ENCODE data around the gene SLC2A4RG. TPM values are rescaled to one million over a fixed set of nuclear protein-coding genes. Genes with fewer than 3 reads are reported as not detected.

The SLC2A4RG gene
- total RNA-seq, 1 donor from 2014 or later: 53.0 TPM

DNA sequence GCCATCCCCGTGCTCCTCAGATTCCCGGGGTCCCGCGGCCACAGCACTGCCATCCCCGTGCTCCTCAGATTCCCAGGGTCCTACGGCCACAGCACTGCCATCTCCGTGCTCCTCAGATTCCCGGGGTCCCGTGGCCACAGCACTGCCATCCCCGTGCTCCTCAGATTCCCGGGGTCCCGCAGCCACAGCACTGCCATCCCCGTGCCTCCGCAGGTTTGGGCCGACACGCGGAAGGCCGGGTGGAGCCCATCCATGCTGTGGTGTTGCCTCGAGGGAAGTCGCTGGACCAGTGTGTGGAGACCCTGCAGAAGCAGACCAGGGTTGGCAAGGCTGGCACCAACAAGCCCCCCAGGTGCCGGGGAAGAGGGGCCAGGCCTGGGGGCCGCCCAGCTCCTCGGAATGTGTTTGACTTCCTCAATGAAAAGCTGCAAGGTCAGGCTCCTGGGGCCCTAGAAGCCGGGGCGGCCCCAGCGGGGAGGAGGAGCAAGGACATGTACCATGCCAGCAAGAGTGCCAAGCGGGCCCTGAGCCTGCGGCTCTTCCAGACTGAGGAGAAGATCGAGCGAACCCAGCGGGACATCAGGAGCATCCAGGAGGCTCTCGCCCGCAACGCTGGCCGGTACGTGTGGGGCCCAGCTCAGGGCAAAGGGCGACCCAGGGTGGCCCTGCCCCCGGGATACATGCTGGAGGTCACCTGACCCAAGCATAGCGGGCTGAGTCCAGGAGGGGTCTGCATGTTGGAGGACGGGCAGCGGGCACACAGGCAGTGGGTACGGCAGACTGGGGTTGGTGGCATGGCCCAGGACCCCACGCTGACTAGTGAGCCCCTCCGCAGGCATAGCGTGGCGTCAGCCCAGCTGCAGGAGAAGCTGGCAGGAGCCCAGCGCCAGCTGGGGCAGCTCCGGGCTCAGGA lies 4.4 kb upstream of the SLC2A4RG start:
- intact Hi-C loops (cut with micrococcal nuclease): loop anchor here (5.0 to 10.0 kb wide), 2 partner anchors 98 to 130 kb away; partner anchors contain the start of genes ABHD16B and TPD52L2
- no peak overlapping the region for H3K4me3 Mint-ChIP-seq (ENCODE audit: low read depth)

DNA sequence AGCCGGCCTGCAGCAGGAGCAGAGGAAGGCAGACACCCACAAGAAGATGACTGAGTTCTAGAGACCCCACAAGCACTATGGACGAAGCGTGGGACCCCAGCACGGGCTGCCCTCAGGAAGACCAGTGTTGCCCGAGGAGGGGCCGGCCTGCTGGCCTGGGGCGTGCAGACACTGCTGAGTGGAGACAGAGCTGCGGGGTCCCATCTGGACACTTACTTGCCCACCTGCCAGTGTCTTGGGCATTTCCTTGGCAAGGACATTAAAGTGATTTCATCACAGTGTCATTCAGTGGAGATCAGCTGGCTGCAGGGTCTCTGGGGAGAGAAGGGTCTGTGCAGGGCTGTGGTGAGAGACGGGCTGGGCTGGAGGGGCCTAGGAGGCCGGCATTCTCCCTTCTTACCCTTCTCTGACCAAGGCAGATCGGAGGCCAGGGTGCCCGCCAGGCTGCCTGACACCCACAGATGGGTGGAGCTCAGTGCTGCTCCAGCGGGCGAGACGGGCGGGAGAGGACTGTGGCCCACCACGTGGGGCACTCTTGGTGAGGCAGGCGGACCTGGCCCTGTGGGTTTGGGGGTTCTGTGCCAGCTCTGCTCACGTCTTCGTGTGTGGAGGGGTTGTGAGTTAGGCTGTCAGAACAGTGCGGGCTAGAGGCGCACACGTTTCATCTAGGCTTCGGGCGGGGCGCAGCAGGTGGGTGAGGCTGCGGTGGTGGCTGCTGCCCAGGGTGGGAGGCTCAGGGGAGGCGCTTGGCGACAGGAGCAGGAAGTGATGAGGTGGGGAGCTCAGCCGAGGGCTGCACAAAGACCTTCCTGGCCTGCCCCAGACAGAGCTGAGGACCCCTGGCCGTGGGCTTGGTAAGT lies 3.5 kb upstream of the SLC2A4RG start, which contains the start of gene LIME1:
LIME1 (plus strand) TSS at position 806 of the 860 bp plus-strand sequence. CDS start 886 bp downstream, outside the sequence.
- Mint-ChIP-seq H3K4me3 (ENCODE audit: low read depth) (peak within 1 kb of the TSS; percentile 73), H3K27ac (peak within 1 kb of the TSS; percentile 35), H3K27me3 (ENCODE audit: low read depth) (no peaks in the 10 kb centered on the region), H3K36me3 (ENCODE audit: low read depth) (peaks cover 26% of the 10 kb centered on the region), H3K4me1 (ENCODE audit: low read depth) (peaks cover 17% of the 10 kb centered on the region), H3K9me3 (no peaks in the 10 kb centered on the region)
- intact Hi-C loops (cut with micrococcal nuclease): loop anchor here (10.0 kb wide), 1 partner anchor 129 kb away; the partner anchor contains the start of genes ABHD16B and TPD52L2
- DNase-seq (ENCODE audit: low spot score): peak; percentile 77

More for the DNA sequence above, 4.4 kb upstream of the SLC2A4RG start:
- H3K36me3 Mint-ChIP-seq (ENCODE audit: low read depth): peaks cover 26% of the 10 kb centered on the region
- H3K27me3 Mint-ChIP-seq (ENCODE audit: low read depth): no peaks in the 10 kb centered on the region
- H3K4me1 Mint-ChIP-seq (ENCODE audit: low read depth): peaks cover 20% of the 10 kb centered on the region
- H3K9me3 Mint-ChIP-seq: no peaks in the 10 kb centered on the region
- DNase-seq (ENCODE audit: low spot score): no peak
- H3K27ac Mint-ChIP-seq: no peak overlapping the region

DNA sequence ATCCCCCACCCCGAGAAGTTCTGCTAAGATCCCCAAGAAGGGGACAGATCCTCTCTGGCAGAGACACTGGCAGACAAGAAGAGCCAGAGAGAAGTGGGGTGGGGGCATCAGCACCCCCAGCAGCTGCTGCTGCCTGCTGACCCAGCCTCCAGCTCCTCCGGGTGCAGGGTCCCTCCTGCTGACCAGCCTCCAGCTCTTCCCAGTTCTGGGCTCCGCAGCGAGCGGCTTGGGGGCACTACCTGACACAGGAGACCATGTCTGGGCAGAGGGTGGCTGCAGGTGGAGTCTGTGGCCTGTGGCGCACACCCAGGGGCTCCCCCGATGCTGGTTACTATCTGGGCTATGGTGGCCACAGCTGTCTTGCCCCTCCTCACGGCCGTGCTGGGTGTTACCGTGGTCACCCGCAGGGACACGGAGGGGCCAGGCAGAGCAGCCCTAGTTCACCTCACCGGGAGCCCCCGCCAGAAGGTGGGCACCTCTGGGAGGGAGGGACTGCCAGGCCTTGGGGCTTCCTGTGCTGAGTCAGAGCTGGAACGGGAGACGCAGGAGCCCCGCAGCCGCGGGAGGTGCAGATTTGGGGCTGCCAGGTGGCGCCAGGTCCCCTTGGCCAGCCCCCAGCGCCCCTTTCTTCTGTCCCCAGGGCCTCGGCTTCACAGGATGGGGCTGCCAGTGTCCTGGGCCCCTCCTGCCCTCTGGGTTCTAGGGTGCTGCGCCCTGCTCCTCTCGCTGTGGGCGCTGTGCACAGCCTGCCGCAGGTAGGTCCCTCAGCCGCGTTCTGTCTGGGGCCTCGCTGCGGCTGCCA lies 2.5 kb upstream of the SLC2A4RG start:
- no peaks in the 10 kb centered on the region for H3K9me3 Mint-ChIP-seq
- peak overlapping the region; percentile 33 for H3K27ac Mint-ChIP-seq
- peaks cover 17% of the 10 kb centered on the region for H3K4me1 Mint-ChIP-seq (ENCODE audit: low read depth)
- no peaks in the 10 kb centered on the region for H3K27me3 Mint-ChIP-seq (ENCODE audit: low read depth)
- peak; percentile 53 for DNase-seq (ENCODE audit: low spot score)
- H3K4me3 Mint-ChIP-seq (ENCODE audit: low read depth): peak overlapping the region; percentile 73
- intact Hi-C loops (cut with micrococcal nuclease): loop anchor here (10.0 kb wide), 1 partner anchor 128 kb away; the partner anchor contains the start of genes ABHD16B and TPD52L2
- H3K36me3 Mint-ChIP-seq (ENCODE audit: low read depth): peaks cover 26% of the 10 kb centered on the region

DNA sequence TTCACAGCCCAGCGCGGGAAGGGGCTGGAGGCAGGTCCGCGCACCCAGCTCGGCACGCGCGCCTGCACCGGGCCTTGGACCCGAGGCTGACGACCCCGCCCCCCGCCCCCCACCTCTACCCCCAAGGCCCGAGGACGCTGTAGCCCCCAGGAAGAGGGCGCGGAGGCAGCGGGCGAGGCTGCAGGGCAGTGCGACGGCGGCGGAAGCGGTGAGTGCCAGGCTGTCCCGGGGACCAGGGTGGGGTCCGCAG lies 2.0 kb upstream of the SLC2A4RG start:
- intact Hi-C loops (cut with micrococcal nuclease): loop anchor here (10.0 kb wide), 1 partner anchor 127 kb away; the partner anchor contains the start of genes ABHD16B and TPD52L2
- peaks cover 26% of the 10 kb centered on the region for H3K36me3 Mint-ChIP-seq (ENCODE audit: low read depth)
- no peak overlapping the region for H3K27ac Mint-ChIP-seq
- DNase-seq (ENCODE audit: low spot score): no peak
- H3K4me3 Mint-ChIP-seq (ENCODE audit: low read depth): peak overlapping the region; percentile 73
- no peaks in the 10 kb centered on the region for H3K9me3 Mint-ChIP-seq
- H3K4me1 Mint-ChIP-seq (ENCODE audit: low read depth): peaks cover 17% of the 10 kb centered on the region
- H3K27me3 Mint-ChIP-seq (ENCODE audit: low read depth): no peaks in the 10 kb centered on the region

DNA sequence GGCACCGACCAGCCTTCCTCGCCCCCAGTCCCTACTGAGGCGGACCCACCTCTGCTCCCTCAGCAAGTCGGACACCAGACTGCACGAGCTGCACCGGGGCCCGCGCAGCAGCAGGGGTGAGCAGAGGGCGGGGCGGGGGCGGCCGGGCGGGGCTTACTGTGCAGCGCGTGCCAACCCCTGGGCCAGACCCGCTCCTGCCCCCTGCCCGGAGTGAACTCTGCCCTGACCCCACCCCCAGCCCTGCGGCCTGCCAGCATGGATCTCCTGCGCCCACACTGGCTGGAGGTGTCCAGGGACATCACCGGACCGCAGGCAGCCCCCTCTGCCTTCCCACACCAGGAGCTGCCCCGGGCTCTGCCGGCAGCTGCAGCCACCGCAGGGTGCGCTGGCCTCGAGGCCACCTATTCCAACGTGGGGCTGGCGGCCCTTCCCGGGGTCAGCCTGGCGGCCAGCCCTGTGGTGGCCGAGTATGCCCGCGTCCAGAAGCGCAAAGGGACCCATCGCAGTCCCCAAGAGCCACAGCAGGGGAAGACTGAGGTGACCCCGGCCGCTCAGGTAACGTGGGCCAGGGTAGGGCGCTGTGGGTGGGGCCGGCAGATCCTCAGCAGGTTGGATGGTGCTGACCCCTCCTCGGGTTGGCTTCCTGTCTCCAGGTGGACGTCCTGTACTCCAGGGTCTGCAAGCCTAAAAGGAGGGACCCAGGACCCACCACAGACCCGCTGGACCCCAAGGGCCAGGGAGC lies 1.5 kb upstream of the SLC2A4RG start:
- H3K27me3 Mint-ChIP-seq (ENCODE audit: low read depth): no peaks in the 10 kb centered on the region
- H3K27ac Mint-ChIP-seq: no peak overlapping the region
- peak overlapping the region; percentile 13 for H3K4me3 Mint-ChIP-seq (ENCODE audit: low read depth)
- intact Hi-C loops (cut with micrococcal nuclease): loop anchor here (10.0 kb wide), 1 partner anchor 127 kb away; the partner anchor contains the start of genes ABHD16B and TPD52L2
- H3K9me3 Mint-ChIP-seq: no peaks in the 10 kb centered on the region
- H3K4me1 Mint-ChIP-seq (ENCODE audit: low read depth): peaks cover 17% of the 10 kb centered on the region
- DNase-seq (ENCODE audit: low spot score): no peak
- peaks cover 26% of the 10 kb centered on the region for H3K36me3 Mint-ChIP-seq (ENCODE audit: low read depth)

DNA sequence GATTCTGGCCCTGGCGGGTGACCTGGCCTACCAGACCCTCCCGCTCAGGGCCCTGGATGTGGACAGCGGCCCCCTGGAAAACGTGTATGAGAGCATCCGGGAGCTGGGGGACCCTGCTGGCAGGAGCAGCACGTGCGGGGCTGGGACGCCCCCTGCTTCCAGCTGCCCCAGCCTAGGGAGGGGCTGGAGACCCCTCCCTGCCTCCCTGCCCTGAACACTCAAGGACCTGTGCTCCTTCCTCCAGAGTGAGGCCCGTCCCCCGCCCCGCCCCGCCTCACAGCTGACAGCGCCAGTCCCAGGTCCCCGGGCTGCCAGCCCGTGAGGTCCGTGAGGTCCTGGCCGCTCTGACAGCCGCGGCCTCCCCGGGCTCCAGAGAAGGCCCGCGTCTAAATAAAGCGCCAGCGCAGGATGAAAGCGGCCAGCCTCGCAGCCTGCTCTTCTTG lies 868 bp upstream of the SLC2A4RG start:
- H3K4me3 Mint-ChIP-seq (ENCODE audit: low read depth): peak overlapping the region; percentile 13
- H3K27ac Mint-ChIP-seq: no peak overlapping the region
- no peaks in the 10 kb centered on the region for H3K27me3 Mint-ChIP-seq (ENCODE audit: low read depth)
- no peaks in the 10 kb centered on the region for H3K9me3 Mint-ChIP-seq
- peaks cover 27% of the 10 kb centered on the region for H3K36me3 Mint-ChIP-seq (ENCODE audit: low read depth)
- DNase-seq (ENCODE audit: low spot score): no peak
- peaks cover 17% of the 10 kb centered on the region for H3K4me1 Mint-ChIP-seq (ENCODE audit: low read depth)
- intact Hi-C loops (cut with micrococcal nuclease): loop anchor here (10.0 kb wide), 1 partner anchor 126 kb away; the partner anchor contains the start of genes ABHD16B and TPD52L2

DNA sequence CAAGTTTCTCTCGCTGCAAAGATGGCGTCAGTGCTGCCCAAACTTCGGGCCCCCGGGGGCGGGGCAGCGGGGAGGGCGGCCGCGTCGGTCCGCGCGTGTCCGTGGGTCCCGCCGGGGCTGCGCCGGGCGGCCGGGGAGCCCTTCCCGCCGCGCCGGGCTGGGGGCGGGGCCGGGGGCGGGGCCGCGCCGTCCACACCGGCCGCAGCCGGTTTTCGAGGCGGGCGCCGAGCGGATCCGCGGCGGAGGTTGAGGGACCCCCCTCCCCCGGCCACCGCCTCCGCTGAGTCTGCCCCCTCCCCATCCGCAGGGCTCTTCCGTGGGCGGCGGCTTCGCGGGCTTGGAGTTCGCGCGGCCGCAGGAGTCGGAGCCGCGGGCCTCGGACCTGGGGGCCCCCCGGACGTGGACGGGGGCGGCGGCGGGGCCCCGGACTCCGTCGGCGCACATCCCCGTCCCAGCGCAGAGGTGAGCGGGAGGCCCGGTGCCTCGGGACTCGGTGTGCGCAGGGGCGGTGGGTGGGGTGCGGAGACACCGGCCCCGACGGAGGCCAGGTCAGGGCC lies 572 bp downstream of the SLC2A4RG start:
- peaks cover 12% of the 10 kb centered on the region for H3K4me1 Mint-ChIP-seq (ENCODE audit: low read depth)
- H3K4me3 Mint-ChIP-seq (ENCODE audit: low read depth): no peak overlapping the region
- peaks cover 22% of the 10 kb centered on the region for H3K36me3 Mint-ChIP-seq (ENCODE audit: low read depth)
- no peak overlapping the region for H3K27ac Mint-ChIP-seq
- DNase-seq (ENCODE audit: low spot score): peak; percentile 52
- intact Hi-C loops (cut with micrococcal nuclease): loop anchor here (5.0 kb wide), 1 partner anchor 33 kb away; the partner anchor contains the start of genes ARFRP1 and ZGPAT
- H3K27me3 Mint-ChIP-seq (ENCODE audit: low read depth): no peaks in the 10 kb centered on the region
- H3K9me3 Mint-ChIP-seq: no peaks in the 10 kb centered on the region

DNA sequence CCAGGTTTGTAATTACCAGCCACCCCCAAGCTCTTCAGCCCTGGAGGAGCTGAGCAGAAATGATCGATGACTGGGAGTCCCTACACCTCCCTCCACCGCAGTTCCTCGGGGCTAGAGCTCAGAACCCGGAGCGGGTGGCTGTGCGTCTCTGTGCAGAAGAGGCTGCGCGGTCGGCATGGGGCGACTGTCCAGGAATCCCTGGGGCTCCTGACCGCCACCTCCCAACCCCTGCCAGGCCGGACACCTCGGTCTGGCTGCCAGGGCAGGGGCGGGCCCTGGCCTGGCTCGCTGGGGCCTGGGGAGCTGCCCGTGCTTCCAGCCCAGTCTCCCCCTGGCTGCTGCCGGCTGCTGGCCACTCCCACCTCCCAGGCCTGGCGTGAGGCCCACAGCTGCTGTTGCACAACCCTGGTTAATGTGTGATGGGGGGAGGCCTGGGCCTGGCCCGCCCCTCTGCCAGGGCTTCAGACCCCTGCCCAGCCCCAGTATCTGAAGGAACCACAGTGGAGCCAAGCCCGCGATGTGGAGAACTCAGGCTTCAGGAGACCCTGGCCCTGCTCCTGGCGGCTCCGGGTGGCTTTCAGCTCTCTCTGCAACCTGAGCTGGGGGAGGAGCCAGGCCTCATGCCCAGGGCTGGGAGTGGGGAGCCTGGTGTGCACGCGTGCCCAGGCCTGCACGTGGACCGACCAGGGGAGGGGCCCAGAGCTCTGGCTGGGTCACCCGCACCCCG lies 1.2 kb downstream of the SLC2A4RG start:
- peaks cover 16% of the 10 kb centered on the region for H3K36me3 Mint-ChIP-seq (ENCODE audit: low read depth)
- H3K4me3 Mint-ChIP-seq (ENCODE audit: low read depth): peak overlapping the region; percentile 52
- intact Hi-C loops (cut with micrococcal nuclease): loop anchor here (5.0 kb wide), 1 partner anchor 33 kb away; the partner anchor contains the start of genes ARFRP1 and ZGPAT
- DNase-seq (ENCODE audit: low spot score): no peak
- no peak overlapping the region for H3K27ac Mint-ChIP-seq
- H3K27me3 Mint-ChIP-seq (ENCODE audit: low read depth): no peaks in the 10 kb centered on the region
- peaks cover 12% of the 10 kb centered on the region for H3K4me1 Mint-ChIP-seq (ENCODE audit: low read depth)
- no peaks in the 10 kb centered on the region for H3K9me3 Mint-ChIP-seq

DNA sequence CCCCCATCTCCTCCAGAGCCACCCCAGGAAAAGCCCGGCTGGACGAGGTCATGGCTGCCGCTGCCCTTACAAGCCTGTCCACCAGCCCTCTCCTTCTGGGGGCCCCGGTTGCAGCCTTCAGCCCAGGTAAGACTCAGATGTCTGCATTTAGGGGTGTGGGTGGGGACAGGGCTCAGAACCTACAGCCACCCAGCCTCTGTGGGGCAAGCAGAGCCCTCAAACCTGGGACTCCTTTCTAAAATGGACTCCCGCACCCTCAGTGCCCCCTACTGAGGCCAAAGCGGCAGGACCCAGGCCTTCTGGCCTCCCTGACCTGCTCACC lies 1.7 kb downstream of the SLC2A4RG start:
- Mint-ChIP-seq H3K27me3 (ENCODE audit: low read depth) (no peaks in the 10 kb centered on the region), H3K36me3 (ENCODE audit: low read depth) (peaks cover 11% of the 10 kb centered on the region), H3K9me3 (no peaks in the 10 kb centered on the region), H3K27ac (no peak overlapping the region), H3K4me3 (ENCODE audit: low read depth) (peak overlapping the region; percentile 57), H3K4me1 (ENCODE audit: low read depth) (peaks cover 6% of the 10 kb centered on the region)
- intact Hi-C loops (cut with micrococcal nuclease): loop anchor here (5.0 kb wide), 1 partner anchor 34 kb away; the partner anchor contains the start of genes ARFRP1 and ZGPAT
- DNase-seq (ENCODE audit: low spot score): no peak

DNA sequence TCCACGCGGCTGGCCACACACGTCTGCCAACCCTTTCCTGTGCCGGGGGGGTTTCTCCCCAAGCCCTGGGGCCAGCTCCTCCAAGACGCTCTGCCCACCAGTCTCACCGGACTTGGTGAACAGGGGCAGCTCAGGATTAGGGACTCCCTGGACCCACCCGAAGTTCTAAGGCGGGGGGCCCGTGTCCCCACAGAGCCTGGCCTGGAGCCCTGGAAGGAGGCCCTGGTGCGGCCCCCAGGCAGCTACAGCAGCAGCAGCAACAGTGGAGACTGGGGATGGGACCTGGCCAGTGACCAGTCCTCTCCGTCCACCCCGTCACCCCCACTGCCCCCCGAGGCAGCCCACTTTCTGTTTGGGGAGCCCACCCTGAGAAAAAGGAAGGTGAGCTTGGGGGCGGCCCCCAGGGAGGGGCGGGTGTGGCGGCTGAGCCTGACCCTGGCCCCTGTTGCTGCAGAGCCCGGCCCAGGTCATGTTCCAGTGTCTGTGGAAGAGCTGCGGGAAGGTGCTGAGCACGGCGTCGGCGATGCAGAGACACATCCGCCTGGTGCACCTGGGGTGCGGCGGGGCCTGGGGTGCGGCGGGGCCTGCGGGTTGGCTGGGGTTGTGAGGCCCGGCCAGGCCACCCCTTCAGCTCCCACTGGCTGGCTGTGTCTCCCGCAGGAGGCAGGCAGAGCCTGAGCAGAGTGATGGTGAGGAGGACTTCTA lies 2.3 kb downstream of the SLC2A4RG start:
- no peak overlapping the region for H3K27ac Mint-ChIP-seq
- H3K36me3 Mint-ChIP-seq (ENCODE audit: low read depth): peaks cover 7% of the 10 kb centered on the region
- H3K27me3 Mint-ChIP-seq (ENCODE audit: low read depth): no peaks in the 10 kb centered on the region
- H3K4me3 Mint-ChIP-seq (ENCODE audit: low read depth): peak overlapping the region; percentile 57
- H3K4me1 Mint-ChIP-seq (ENCODE audit: low read depth): peaks cover 2% of the 10 kb centered on the region
- intact Hi-C loops (cut with micrococcal nuclease): loop anchor here (5.0 kb wide), 1 partner anchor 35 kb away; the partner anchor contains the start of genes ARFRP1 and ZGPAT
- no peak for DNase-seq (ENCODE audit: low spot score)
- H3K9me3 Mint-ChIP-seq: no peaks in the 10 kb centered on the region
